Measurements from ENCODE around the gene DOCK10.

The DOCK10 gene

DNA sequence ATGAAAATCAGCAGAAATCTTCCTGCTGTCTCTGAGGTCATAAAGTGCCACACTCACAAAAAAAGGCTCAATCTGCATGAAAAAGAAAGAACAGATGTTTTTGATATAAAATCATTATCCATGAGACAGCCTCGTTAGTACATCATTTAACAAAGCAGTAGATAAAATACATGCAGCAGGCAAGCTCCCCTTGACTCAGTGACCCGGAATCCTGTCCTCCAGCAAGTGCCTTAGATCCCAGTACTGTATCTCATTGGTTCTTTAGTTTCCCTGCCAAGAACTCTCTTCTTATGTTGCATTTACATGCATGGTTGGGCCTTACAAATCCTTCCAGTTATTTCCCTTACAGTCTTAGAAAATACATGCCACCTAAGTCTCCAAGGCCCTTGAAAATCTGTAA lies 177.3 kb downstream of the DOCK10 start:
- ChIA-PET CTCF (no interaction called here), POLR2A (ENCODE audit: low non-redundant PET) (no interaction called here)
- TF ChIP-seq, protein P1, sequence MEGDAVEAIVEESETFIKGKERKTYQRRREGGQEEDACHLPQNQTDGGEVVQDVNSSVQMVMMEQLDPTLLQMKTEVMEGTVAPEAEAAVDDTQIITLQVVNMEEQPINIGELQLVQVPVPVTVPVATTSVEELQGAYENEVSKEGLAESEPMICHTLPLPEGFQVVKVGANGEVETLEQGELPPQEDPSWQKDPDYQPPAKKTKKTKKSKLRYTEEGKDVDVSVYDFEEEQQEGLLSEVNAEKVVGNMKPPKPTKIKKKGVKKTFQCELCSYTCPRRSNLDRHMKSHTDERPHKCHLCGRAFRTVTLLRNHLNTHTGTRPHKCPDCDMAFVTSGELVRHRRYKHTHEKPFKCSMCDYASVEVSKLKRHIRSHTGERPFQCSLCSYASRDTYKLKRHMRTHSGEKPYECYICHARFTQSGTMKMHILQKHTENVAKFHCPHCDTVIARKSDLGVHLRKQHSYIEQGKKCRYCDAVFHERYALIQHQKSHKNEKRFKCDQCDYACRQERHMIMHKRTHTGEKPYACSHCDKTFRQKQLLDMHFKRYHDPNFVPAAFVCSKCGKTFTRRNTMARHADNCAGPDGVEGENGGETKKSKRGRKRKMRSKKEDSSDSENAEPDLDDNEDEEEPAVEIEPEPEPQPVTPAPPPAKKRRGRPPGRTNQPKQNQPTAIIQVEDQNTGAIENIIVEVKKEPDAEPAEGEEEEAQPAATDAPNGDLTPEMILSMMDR (conservative IDR thresholded peaks at IDR 0.05; ENCODE audit: low read depth), result no peak
- no peak overlapping the region for H3K27ac ChIP-seq
- DNase-seq (ENCODE audit: low spot score), result no peak

DNA sequence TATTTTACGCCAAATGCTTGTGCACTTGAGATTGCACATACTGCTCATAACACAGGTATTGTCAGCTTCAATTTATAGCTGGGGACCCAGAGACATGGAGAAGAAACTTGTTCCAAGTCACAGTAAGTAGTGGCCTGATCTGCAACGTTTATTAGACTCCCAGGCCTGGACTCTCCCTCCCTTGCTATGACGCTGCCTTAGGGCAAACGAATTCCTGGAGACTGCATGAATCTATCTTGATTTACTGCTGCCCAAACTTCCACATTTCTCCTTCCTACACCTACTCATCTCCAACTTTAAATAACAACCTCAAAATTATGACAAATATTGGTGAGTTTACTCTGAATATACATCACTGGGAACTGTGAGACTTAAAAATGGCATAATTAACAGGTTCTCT lies 181.0 kb downstream of the DOCK10 start:
- ChIA-PET POLR2A (ENCODE audit: low non-redundant PET) (no interaction called here), CTCF (no interaction called here)
- peak overlapping the region; percentile 73 for H3K27ac ChIP-seq
- DNase-seq (ENCODE audit: low spot score), result peak; percentile 52
- TF ChIP-seq, protein P1 (conservative IDR thresholded peaks at IDR 0.05; ENCODE audit: low read depth), result no peak

DNA sequence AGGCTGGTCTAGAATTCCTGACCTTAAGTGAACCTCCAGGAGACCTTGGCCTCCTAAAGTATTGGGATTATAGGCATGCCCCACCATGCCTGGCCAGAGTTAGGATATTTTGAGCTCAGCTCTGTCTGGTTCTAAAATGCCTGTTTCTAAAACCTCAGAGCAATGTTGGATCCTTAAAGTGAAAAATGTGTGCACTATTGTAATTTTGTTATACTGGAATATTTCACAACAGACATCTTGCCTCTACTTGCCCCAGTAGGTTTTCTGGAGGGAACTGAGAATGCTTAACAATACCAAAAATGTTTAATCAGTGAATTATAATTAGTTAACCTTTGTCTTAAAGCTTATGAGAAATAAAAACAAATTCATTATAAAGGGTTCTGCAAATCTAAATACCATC lies 181.5 kb downstream of the DOCK10 start:
- POLR2A ChIA-PET (ENCODE audit: low non-redundant PET), result no interaction called here
- no peak overlapping the region for H3K27ac ChIP-seq

DNA sequence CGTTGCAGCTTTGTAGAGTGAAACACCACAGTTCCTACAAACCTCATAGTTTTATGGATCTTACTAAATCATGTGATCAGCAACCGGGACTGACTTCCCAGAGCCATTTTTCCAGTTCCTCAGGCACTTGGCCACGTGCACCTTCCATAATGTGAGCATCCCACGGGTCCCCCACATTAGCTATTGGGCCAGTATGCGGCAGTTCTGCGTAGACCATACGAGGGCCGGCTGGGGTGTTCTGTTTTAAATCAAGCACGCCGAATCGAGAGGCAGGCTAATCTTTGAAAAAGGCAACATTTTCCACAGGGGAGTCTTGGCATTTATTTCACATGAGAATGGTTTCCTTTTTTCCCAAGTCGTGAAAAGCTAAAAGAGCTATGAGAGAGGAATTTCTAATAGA lies 190.5 kb downstream of the DOCK10 start:
- ChIA-PET POLR2A (ENCODE audit: low non-redundant PET) (no interaction called here), CTCF (no interaction called here)
- no peak for DNase-seq (ENCODE audit: low spot score)
- no peak overlapping the region for H3K27ac ChIP-seq
- TF ChIP-seq, protein P1 (conservative IDR thresholded peaks at IDR 0.05; ENCODE audit: low read depth), result no peak

More for the DNA sequence above, 181.5 kb downstream of the DOCK10 start:
- TF ChIP-seq, protein P1 (conservative IDR thresholded peaks at IDR 0.05; ENCODE audit: low read depth), result no peak
- peak; percentile 16 for DNase-seq (ENCODE audit: low spot score)
- CTCF ChIA-PET, result no interaction called here

DNA sequence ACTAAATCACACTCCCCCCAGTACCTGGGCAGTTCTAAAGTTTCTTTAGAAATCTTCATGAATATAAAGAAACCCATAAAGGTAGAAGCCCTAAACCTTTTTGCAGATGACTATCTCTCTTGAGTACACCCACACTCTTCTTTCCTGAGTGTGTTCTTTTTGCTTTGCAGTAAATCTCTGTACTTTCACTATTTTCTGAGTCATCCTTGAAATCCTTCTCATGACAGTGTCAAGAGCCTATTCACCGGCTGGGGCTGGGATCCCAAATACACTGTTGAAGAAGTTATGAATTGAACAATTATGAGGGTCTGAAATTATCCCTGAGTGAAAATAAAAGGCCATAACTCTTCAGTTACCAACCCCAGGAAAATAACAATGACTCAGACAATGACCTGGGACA lies 192.2 kb downstream of the DOCK10 start:
- POLR2A ChIA-PET (ENCODE audit: low non-redundant PET), result no interaction called here
- CTCF ChIA-PET, result no interaction called here
- TF ChIP-seq, protein P1 (conservative IDR thresholded peaks at IDR 0.05; ENCODE audit: low read depth), result no peak
- DNase-seq (ENCODE audit: low spot score), result no peak
- no peak overlapping the region for H3K27ac ChIP-seq

DNA sequence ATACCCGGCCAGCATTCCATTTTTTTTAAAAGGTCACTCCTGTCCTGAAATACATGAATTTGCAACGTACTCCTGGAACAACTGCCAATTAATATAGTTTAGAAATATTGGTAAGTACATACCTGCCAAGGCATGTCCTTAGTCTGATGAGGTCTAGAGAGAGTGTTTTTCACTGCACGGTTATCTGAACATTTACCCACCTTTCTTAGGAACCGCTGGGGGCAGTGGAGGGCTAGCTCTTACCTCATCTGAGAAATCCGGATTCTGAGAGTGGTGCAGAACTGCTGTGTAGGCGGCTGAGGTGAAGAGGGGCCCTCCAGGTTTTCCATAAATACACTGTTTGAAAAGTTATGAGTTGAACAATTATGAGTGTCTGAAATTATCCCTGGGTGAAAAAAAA lies 193.0 kb downstream of the DOCK10 start:
- CTCF ChIA-PET, result interaction anchor here (0.6 to 1.1 kb wide), 2 partner anchors 12 to 150 kb away, joined by 4 to 5 read pairs; no protein-coding TSS in a partner anchor

More for the DNA sequence above, 193.0 kb downstream of the DOCK10 start:
- no peak for DNase-seq (ENCODE audit: low spot score)
- TF ChIP-seq, protein P1 (conservative IDR thresholded peaks at IDR 0.05; ENCODE audit: low read depth), result peak; percentile 31; the same call in 1 of the 2 replicates
- POLR2A ChIA-PET (ENCODE audit: low non-redundant PET), result no interaction called here
- peak overlapping the region; percentile 79 for H3K27ac ChIP-seq
